Neural cell (in vitro differentiated cells): ENCODE measurements around the gene SFRP5.

Experiments
- EP300 ChIP-seq: fragments of 450-650 bp; conservative IDR thresholded peaks from 2 replicates; pipeline ENCODE4 v1.6.1; 2014; ENCODE audit warnings: antibody characterized with exemption, mild to moderate bottlenecking, moderate library complexity; ENCODE audit not compliant: poor library complexity, severe bottlenecking
- EZH2 ChIP-seq: fragments of 200-600, 300-800 bp; shearing (Covaris generic), sonication (generic); IDR thresholded peaks from 2 replicates; pipeline ENCODE4 v1.6.1; 2014; ENCODE audit warnings: antibody characterized with exemption, low read length, borderline replicate concordance, mild to moderate bottlenecking; ENCODE audit not compliant: insufficient read depth, poor library complexity, severe bottlenecking
- POLR2AphosphoS5 ChIP-seq: IDR thresholded peaks from 2 replicates; pipeline ENCODE4 v1.6.1; 2012
- SMC3 ChIP-seq: fragments of 450-650 bp; conservative IDR thresholded peaks from 2 replicates; pipeline ENCODE4 v1.6.1; 2014; ENCODE audit warnings: antibody characterized with exemption, mild to moderate bottlenecking, moderate library complexity; ENCODE audit not compliant: poor library complexity
- TAF1 ChIP-seq: IDR thresholded peaks from 2 replicates; pipeline ENCODE4 v1.6.1; 2012; ENCODE audit warnings: low read depth
- TF ChIP-seq, protein P1 (sequence below): fragments of 450-650 bp; IDR thresholded peaks from 2 replicates; pipeline ENCODE4 v1.5.1; 2014; ENCODE audit warnings: antibody characterized with exemption, mild to moderate bottlenecking, moderate library complexity; ENCODE audit not compliant: poor library complexity, severe bottlenecking
- TF ChIP-seq, protein P2 (sequence below): IDR thresholded peaks from 2 replicates; pipeline ENCODE4 v1.6.1; 2012; ENCODE audit warnings: borderline replicate concordance

DNA sequence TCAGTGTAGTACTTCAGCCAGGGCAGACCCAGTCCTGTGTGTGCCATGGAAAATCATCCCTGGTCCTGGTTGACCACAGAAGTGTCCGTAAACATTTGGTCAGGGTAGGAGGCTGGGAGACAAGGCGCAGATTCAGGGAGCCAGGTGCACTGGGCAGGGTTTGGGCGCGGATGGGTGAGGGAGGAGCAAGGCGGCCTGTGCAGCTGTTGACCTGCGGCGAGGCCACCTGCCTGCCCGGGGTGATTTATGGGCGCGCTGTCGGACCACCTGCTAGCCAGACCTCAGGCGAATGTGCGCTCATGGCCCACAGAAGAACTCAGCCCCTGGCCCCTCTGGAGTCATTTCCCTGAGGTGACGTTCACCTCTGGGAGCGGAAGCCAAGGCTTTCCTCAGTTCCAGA is 6.6 kb downstream of the SFRP5 start:
- TF ChIP-seq EZH2, result no peak
- TF ChIP-seq POLR2AphosphoS5, result no peak
- TF ChIP-seq, protein P1, sequence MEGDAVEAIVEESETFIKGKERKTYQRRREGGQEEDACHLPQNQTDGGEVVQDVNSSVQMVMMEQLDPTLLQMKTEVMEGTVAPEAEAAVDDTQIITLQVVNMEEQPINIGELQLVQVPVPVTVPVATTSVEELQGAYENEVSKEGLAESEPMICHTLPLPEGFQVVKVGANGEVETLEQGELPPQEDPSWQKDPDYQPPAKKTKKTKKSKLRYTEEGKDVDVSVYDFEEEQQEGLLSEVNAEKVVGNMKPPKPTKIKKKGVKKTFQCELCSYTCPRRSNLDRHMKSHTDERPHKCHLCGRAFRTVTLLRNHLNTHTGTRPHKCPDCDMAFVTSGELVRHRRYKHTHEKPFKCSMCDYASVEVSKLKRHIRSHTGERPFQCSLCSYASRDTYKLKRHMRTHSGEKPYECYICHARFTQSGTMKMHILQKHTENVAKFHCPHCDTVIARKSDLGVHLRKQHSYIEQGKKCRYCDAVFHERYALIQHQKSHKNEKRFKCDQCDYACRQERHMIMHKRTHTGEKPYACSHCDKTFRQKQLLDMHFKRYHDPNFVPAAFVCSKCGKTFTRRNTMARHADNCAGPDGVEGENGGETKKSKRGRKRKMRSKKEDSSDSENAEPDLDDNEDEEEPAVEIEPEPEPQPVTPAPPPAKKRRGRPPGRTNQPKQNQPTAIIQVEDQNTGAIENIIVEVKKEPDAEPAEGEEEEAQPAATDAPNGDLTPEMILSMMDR, result no peak
- TF ChIP-seq, protein P2, sequence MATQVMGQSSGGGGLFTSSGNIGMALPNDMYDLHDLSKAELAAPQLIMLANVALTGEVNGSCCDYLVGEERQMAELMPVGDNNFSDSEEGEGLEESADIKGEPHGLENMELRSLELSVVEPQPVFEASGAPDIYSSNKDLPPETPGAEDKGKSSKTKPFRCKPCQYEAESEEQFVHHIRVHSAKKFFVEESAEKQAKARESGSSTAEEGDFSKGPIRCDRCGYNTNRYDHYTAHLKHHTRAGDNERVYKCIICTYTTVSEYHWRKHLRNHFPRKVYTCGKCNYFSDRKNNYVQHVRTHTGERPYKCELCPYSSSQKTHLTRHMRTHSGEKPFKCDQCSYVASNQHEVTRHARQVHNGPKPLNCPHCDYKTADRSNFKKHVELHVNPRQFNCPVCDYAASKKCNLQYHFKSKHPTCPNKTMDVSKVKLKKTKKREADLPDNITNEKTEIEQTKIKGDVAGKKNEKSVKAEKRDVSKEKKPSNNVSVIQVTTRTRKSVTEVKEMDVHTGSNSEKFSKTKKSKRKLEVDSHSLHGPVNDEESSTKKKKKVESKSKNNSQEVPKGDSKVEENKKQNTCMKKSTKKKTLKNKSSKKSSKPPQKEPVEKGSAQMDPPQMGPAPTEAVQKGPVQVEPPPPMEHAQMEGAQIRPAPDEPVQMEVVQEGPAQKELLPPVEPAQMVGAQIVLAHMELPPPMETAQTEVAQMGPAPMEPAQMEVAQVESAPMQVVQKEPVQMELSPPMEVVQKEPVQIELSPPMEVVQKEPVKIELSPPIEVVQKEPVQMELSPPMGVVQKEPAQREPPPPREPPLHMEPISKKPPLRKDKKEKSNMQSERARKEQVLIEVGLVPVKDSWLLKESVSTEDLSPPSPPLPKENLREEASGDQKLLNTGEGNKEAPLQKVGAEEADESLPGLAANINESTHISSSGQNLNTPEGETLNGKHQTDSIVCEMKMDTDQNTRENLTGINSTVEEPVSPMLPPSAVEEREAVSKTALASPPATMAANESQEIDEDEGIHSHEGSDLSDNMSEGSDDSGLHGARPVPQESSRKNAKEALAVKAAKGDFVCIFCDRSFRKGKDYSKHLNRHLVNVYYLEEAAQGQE, result no peak
- no peak for TF ChIP-seq EP300
- no peak for TF ChIP-seq SMC3
- no peak for TF ChIP-seq TAF1
